ENCODE results near the gene HECTD2. TPM values are rescaled to one million over a fixed set of nuclear protein-coding genes. Genes with fewer than 3 reads are reported as not detected.

Gene HECTD2
- total RNA-seq, 1 donor from 2014 or later: 6.0 TPM

GRCh38 chr10:91539930-91540329 is 129.8 kb downstream of the HECTD2 start:
- no peak for TF ChIP-seq CTCF (IDR thresholded peaks at IDR 0.05; ENCODE audit: borderline replicate concordance)

GRCh38 chr10:91540733-91541132 is 130.6 kb downstream of the HECTD2 start:
- no peak overlapping the region for H3K27ac ChIP-seq (replicated peaks)

More at GRCh38 chr10:91539930-91540329, 129.8 kb downstream of the HECTD2 start:
- Histone ChIP-seq H3K4me1 (peaks cover 6% of the 10 kb centered on the region), H3K4me3 (no peak overlapping the region), H3K36me3 (no peaks in the 10 kb centered on the region), H3K27me3 (ENCODE audit: low read depth) (no peaks in the 10 kb centered on the region), H3K9me3 (replicated peaks) (peaks cover 9% of the 10 kb centered on the region), H3K27ac (replicated peaks) (no peak overlapping the region)
- intact Hi-C loops (cut with micrococcal nuclease): no loop called here
- no peak for DNase-seq

GRCh38 chr10:91541481-91541880 is 131.3 kb downstream of the HECTD2 start:
- no peak for DNase-seq
- no peak overlapping the region for H3K27ac ChIP-seq (replicated peaks)
- intact Hi-C loops (cut with micrococcal nuclease): no loop called here

More at GRCh38 chr10:91540733-91541132, 130.6 kb downstream of the HECTD2 start:
- Histone ChIP-seq H3K27me3 (ENCODE audit: low read depth) (no peaks in the 10 kb centered on the region), H3K4me1 (peaks cover 9% of the 10 kb centered on the region), H3K36me3 (no peaks in the 10 kb centered on the region), H3K4me3 (no peak overlapping the region), H3K9me3 (replicated peaks) (peaks cover 9% of the 10 kb centered on the region)
- DNase-seq: no peak
- no peak for TF ChIP-seq CTCF (IDR thresholded peaks at IDR 0.05; ENCODE audit: borderline replicate concordance)
- intact Hi-C loops (cut with micrococcal nuclease): no loop called here

GRCh38 chr10:91545384-91545783 is 135.2 kb downstream of the HECTD2 start:
- Histone ChIP-seq H3K36me3 (no peaks in the 10 kb centered on the region), H3K27me3 (ENCODE audit: low read depth) (no peaks in the 10 kb centered on the region), H3K27ac (replicated peaks) (no peak overlapping the region), H3K9me3 (replicated peaks) (peaks cover 8% of the 10 kb centered on the region), H3K4me3 (no peak overlapping the region), H3K4me1 (peaks cover 7% of the 10 kb centered on the region)
- no peak for TF ChIP-seq CTCF (IDR thresholded peaks at IDR 0.05; ENCODE audit: borderline replicate concordance)
- DNase-seq: no peak
- intact Hi-C loops (cut with micrococcal nuclease): no loop called here

More at GRCh38 chr10:91541481-91541880, 131.3 kb downstream of the HECTD2 start:
- Histone ChIP-seq H3K27me3 (ENCODE audit: low read depth) (no peaks in the 10 kb centered on the region), H3K36me3 (no peaks in the 10 kb centered on the region), H3K9me3 (replicated peaks) (peaks cover 9% of the 10 kb centered on the region), H3K4me3 (no peak overlapping the region), H3K4me1 (peaks cover 13% of the 10 kb centered on the region)
- TF ChIP-seq CTCF (IDR thresholded peaks at IDR 0.05; ENCODE audit: borderline replicate concordance): no peak

GRCh38 chr10:91545838-91546237 is 135.7 kb downstream of the HECTD2 start:
- Histone ChIP-seq H3K9me3 (replicated peaks) (peaks cover 3% of the 10 kb centered on the region), H3K27me3 (ENCODE audit: low read depth) (no peaks in the 10 kb centered on the region), H3K27ac (replicated peaks) (no peak overlapping the region), H3K36me3 (no peaks in the 10 kb centered on the region), H3K4me1 (peaks cover 7% of the 10 kb centered on the region), H3K4me3 (no peak overlapping the region)
- DNase-seq: no peak
- TF ChIP-seq CTCF (IDR thresholded peaks at IDR 0.05; ENCODE audit: borderline replicate concordance): no peak
- intact Hi-C loops (cut with micrococcal nuclease): no loop called here
